Calu3 (cell line): ENCODE measurements around the gene MYO18B. TPM values are rescaled to one million over a fixed set of nuclear protein-coding genes. Genes with fewer than 3 reads are reported as not detected.

Source experiments
- BruUV-seq: library from RNA; stranded (reverse); fragments of 400-500 nt; replicated peaks from 2 replicates; lab custom pipeline; 2021; lab: Mats Ljungman, UMichigan
- CTCF ChIA-PET: fragments of 300-600 bp; sonication (Branson Sonifier 250); formaldehyde crosslinking; loops from one replicate; lab custom pipeline; 2022; ENCODE audit warnings: antibody characterized with exemption; lab: Charles Lee
- DNase-seq: peaks from one replicate; pipeline ENCODE4 v3.0.0; 2022
- H3K27ac Mint-ChIP-seq: one replicate; pipeline ENCODE4 v1.8.0; 2022; ENCODE audit warnings: mixed read lengths; ENCODE audit not compliant: unreplicated experiment
- H3K27me3 Mint-ChIP-seq: one replicate; pipeline ENCODE4 v1.8.0; 2022; ENCODE audit warnings: mixed read lengths; ENCODE audit not compliant: unreplicated experiment
- H3K36me3 Mint-ChIP-seq: one replicate; pipeline ENCODE4 v1.8.0; 2022; ENCODE audit warnings: mild to moderate bottlenecking, moderate library complexity, mixed read lengths; ENCODE audit not compliant: insufficient read depth, unreplicated experiment
- H3K4me1 Mint-ChIP-seq: one replicate; pipeline ENCODE4 v1.8.0; 2022; ENCODE audit warnings: mild to moderate bottlenecking, low read depth, mixed read lengths; ENCODE audit not compliant: unreplicated experiment
- H3K4me3 Mint-ChIP-seq: one replicate; pipeline ENCODE4 v1.8.0; 2022; ENCODE audit warnings: mild to moderate bottlenecking, low read depth, moderate library complexity, mixed read lengths; ENCODE audit not compliant: unreplicated experiment
- H3K9me3 Mint-ChIP-seq: one replicate; pipeline ENCODE4 v1.8.0; 2022; ENCODE audit warnings: low read depth, mixed read lengths; ENCODE audit not compliant: unreplicated experiment
- CTCF ChIP-seq: fragments of 200-600 bp; IDR thresholded peaks from one replicate; pipeline ENCODE4 v1.8.0; 2022; ENCODE audit warnings: antibody characterized with exemption; ENCODE audit not compliant: unreplicated experiment
- intact Hi-C: fragments of 100-400 bp; cut with micrococcal nuclease; formaldehyde crosslinking; loops from one replicate; pipeline ENCODE4 v1.10.0; 2022; ENCODE audit not compliant: unreplicated experiment
- total RNA-seq: library from RNA; stranded (reverse); gene quantifications from 2 replicates; pipeline ENCODE4 v1.2.3, GENCODE V29; 2022

The MYO18B gene
- total RNA-seq, 1 experiment from 2014 or later = 0.59 TPM

DNA sequence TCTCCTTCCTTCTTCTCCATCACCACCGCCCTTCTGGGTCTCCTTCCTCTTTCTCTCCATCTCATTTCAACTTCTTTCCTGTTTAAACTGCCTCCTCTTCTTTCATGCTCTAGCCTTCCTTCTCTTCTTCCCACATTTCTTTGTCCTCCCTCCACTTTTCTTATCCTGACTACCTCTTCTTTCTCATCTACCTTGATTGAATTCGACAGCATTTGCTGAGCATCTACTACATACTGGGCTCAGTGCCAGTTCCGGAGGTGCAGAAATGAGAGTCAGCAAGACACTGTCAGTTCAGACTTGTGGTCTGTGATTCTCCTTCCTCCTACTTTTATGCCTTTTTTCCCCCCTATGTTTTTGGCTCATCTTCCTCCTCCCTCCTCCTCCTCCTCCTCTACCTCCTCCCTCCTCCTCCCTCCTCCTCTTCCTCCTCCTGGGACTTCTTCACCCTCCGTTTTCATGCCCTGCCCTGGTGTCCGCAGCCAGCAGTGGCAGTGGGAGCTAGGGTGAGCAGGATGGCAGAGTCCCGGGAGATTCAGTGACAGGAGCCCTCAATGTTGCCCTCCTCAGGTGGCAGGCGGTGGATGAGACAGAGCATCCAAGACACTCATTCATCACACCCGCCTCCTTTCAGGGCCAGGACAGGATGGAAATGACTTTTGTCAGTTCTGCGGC lies 281.3 kb downstream of the MYO18B start:
- no TSS peak for BruUV-seq
- no peak for DNase-seq
- H3K9me3 Mint-ChIP-seq = no peaks in the 10 kb centered on the region
- H3K36me3 Mint-ChIP-seq = no peaks in the 10 kb centered on the region
- CTCF ChIA-PET = no interaction called here
- H3K4me1 Mint-ChIP-seq = no peaks in the 10 kb centered on the region
- no peak overlapping the region for H3K27ac Mint-ChIP-seq
- no peak for TF ChIP-seq CTCF
- H3K4me3 Mint-ChIP-seq = no peak overlapping the region
- intact Hi-C loops = no loop called here
- peaks cover 45% of the 10 kb centered on the region for H3K27me3 Mint-ChIP-seq

GRCh38 chr22:26025626-26026025 lies 283.6 kb downstream of the MYO18B start:
- Mint-ChIP-seq H3K9me3 (no peaks in the 10 kb centered on the region), H3K27ac (no peak overlapping the region), H3K27me3 (peaks cover 38% of the 10 kb centered on the region), H3K4me1 (no peaks in the 10 kb centered on the region), H3K4me3 (no peak overlapping the region), H3K36me3 (no peaks in the 10 kb centered on the region)
- CTCF ChIA-PET = no interaction called here
- intact Hi-C loops = no loop called here
- no TSS peak for BruUV-seq
- TF ChIP-seq CTCF = no peak
- no peak for DNase-seq

- Mint-ChIP-seq H3K4me1 (no peaks in the 10 kb centered on the region), H3K36me3 (no peaks in the 10 kb centered on the region), H3K27me3 (peaks cover 50% of the 10 kb centered on the region), H3K4me3 (no peak overlapping the region), H3K27ac (no peak overlapping the region), H3K9me3 (no peaks in the 10 kb centered on the region)
- CTCF ChIA-PET = no interaction called here
- intact Hi-C loops = no loop called here
- no peak for TF ChIP-seq CTCF
- BruUV-seq = no TSS peak
- no peak for DNase-seq
Observed at GRCh38 chr22:26027341-26027740, 285.4 kb downstream of the MYO18B start.

DNA sequence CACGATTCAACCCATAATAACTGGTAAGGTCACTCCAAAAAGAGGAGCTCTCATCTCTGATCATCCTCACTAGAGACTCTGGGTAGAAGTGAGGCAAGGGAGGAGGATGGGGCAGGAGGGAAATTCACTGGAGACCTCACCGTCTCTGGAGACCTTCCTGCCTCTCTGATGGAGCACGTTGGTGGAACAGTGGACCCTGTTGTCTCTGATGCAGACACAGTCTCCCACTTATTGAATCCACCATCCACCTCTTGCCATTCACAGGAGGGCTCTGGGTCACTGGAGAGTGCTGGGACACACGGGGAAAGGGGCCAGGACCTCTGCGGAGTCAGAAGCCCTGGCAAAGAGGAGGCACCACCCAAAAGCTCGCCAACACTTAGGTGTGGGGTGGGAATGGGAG lies 289.7 kb downstream of the MYO18B start:
- TF ChIP-seq CTCF = no peak
- H3K4me1 Mint-ChIP-seq = no peaks in the 10 kb centered on the region
- CTCF ChIA-PET = no interaction called here
- intact Hi-C loops = no loop called here
- H3K27me3 Mint-ChIP-seq = peaks cover 30% of the 10 kb centered on the region
- no peaks in the 10 kb centered on the region for H3K36me3 Mint-ChIP-seq
- no peak overlapping the region for H3K4me3 Mint-ChIP-seq
- H3K27ac Mint-ChIP-seq = no peak overlapping the region
- H3K9me3 Mint-ChIP-seq = no peaks in the 10 kb centered on the region
- DNase-seq = no peak
- no TSS peak for BruUV-seq
